ENCODE data around the gene ACAN.

Gene ACAN

DNA sequence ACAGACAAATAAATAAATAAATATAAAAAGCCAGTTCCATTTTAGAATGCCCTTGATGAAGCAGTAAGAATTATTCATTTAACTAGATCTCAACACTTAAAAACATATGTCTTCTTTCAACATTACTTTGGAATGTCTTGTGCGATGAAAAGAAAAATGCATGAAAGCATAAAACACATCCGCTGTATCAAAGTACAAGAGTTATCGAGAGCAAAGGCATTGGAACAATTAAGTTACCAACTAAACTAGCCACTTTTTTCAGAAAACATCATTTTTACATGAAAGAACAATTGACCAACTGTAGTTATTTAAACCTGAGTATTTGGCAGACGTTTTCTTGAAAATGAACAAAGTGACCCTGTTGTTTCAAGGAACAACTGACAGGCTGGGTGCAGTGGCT, 27.5 kb upstream of the ACAN start:
- Histone ChIP-seq H3K36me3 (ENCODE audit: control insufficient read depth in 4 of 4, insufficient read depth in 4 of 4, low read length in 3 of 4) (no peaks in the 10 kb centered on the region), H3K27ac (ENCODE audit: insufficient read depth in 1 of 2, low read depth in 1 of 2, low read length in 2 of 2, poor library complexity in 1 of 2, severe bottlenecking in 2 of 2) (no peak overlapping the region), H3K4me1 (ENCODE audit: control extremely low read depth in 1 of 4, control insufficient read depth in 4 of 4, insufficient read depth in 4 of 4, low read length in 3 of 4) (no peaks in the 10 kb centered on the region), H3K9me3 (ENCODE audit: control extremely low read depth in 1 of 5, control insufficient read depth in 4 of 5, insufficient read depth in 2 of 5, low read depth in 1 of 5, low read length in 4 of 5) (peaks cover 0 to 18% (median 15%) of the 10 kb centered on the region in 5 experiments), H3K27me3 (replicated peaks in 2 of 5; ENCODE audit: control insufficient read depth in 4 of 5, insufficient read depth in 5 of 5, low read length in 4 of 5) (peaks cover 0 to 11% (median 0%) of the 10 kb centered on the region in 5 experiments), H3K4me3 (ENCODE audit: control insufficient read depth in 1 of 7, extremely low read depth in 1 of 7, insufficient read depth in 4 of 7, low read depth in 2 of 7, low read length in 6 of 7) (no peak overlapping the region)
- WGBS (ENCODE audit: insufficient coverage), result 93% methylated on average over 2 of the region's 4 CpGs
- DNase-seq, result no peak
- CTCF ChIA-PET, result interaction anchor here (0.9 kb wide), 1 partner anchor 13 kb away, joined by 5 read pairs; no protein-coding TSS in a partner anchor
- POLR2A ChIA-PET, result no interaction called here

- ChIA-PET POLR2A (no interaction called here), CTCF (no interaction called here)
- Histone ChIP-seq H3K27ac (ENCODE audit: insufficient read depth in 1 of 2, low read depth in 1 of 2, low read length in 2 of 2, poor library complexity in 1 of 2, severe bottlenecking in 2 of 2) (no peak overlapping the region), H3K4me1 (ENCODE audit: control extremely low read depth in 1 of 4, control insufficient read depth in 4 of 4, insufficient read depth in 4 of 4, low read length in 3 of 4) (no peaks in the 10 kb centered on the region), H3K36me3 (ENCODE audit: control insufficient read depth in 4 of 4, insufficient read depth in 4 of 4, low read length in 3 of 4) (no peaks in the 10 kb centered on the region), H3K9me3 (ENCODE audit: control extremely low read depth in 1 of 5, control insufficient read depth in 4 of 5, insufficient read depth in 2 of 5, low read depth in 1 of 5, low read length in 4 of 5) (peaks cover 0 to 14% (median 10%) of the 10 kb centered on the region in 5 experiments), H3K27me3 (replicated peaks in 2 of 5; ENCODE audit: control insufficient read depth in 4 of 5, insufficient read depth in 5 of 5, low read length in 4 of 5) (peaks cover 0 to 4% (median 0%) of the 10 kb centered on the region in 5 experiments), H3K4me3 (ENCODE audit: control insufficient read depth in 1 of 7, extremely low read depth in 1 of 7, insufficient read depth in 4 of 7, low read depth in 2 of 7, low read length in 6 of 7) (no peak overlapping the region)
- 84% methylated on average over 3 of the region's 3 CpGs for WGBS (ENCODE audit: insufficient coverage)
- no peak for DNase-seq
These were observed 26.6 kb upstream of the ACAN start for GRCh38 chr15:88776646-88777045.

DNA sequence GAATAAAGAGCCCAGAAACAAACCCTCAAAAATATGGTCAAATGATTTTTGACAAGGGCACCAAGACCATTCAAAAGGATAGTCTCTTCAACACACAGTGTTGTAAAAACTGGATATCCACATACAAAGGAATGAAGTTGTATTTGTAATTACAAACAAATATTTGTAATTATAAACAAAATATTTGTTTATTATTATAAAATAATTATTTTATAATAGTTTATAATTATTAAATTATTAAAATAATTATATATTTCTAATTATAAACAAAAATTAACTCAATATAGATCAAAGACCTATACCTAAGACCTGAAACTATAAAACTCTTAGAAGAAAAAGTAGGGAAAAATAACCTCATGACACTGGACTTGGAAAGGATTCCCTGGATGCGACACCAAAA, 23.3 kb upstream of the ACAN start:
- CTCF ChIA-PET, result no interaction called here

DNA sequence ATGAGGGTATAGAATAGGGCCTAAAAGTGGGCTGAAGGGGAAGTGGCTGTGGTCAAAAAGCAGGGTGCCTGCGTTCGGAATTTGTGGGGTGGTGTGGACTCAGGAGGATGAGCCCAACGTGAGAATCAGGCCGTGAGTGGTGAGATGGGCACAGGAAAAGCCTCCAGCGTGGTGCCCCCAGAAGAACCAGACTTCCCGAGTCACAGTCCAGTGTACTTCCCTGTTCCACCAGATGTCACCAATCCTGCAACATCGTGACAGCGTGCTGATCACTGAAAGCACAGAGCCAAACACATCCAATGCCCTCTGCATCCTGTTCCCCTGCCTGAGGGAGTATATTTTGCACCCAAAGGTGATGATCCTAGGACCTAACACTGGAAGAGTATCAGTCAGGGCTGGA, 20.8 kb upstream of the ACAN start:
- Histone ChIP-seq H3K27ac (ENCODE audit: insufficient read depth in 1 of 2, low read depth in 1 of 2, low read length in 2 of 2, poor library complexity in 1 of 2, severe bottlenecking in 2 of 2) (no peak overlapping the region), H3K36me3 (ENCODE audit: control insufficient read depth in 4 of 4, insufficient read depth in 4 of 4, low read length in 3 of 4) (no peaks in the 10 kb centered on the region), H3K4me1 (ENCODE audit: control extremely low read depth in 1 of 4, control insufficient read depth in 4 of 4, insufficient read depth in 4 of 4, low read length in 3 of 4) (no peaks in the 10 kb centered on the region), H3K27me3 (replicated peaks in 2 of 5; ENCODE audit: control insufficient read depth in 4 of 5, insufficient read depth in 5 of 5, low read length in 4 of 5) (peaks cover 0 to 17% (median 6%) of the 10 kb centered on the region in 5 experiments), H3K9me3 (ENCODE audit: control extremely low read depth in 1 of 5, control insufficient read depth in 4 of 5, insufficient read depth in 2 of 5, low read depth in 1 of 5, low read length in 4 of 5) (no peaks in the 10 kb centered on the region), H3K4me3 (ENCODE audit: control insufficient read depth in 1 of 7, extremely low read depth in 1 of 7, insufficient read depth in 4 of 7, low read depth in 2 of 7, low read length in 6 of 7) (no peak overlapping the region)
- WGBS (ENCODE audit: insufficient coverage), result 56% methylated on average over 8 of the region's 8 CpGs
- POLR2A ChIA-PET, result no interaction called here
- CTCF ChIA-PET, result interaction anchor here (2.0 kb wide), 1 partner anchor 12 kb away, joined by 4 read pairs; no protein-coding TSS in a partner anchor
- no peak for DNase-seq

More for the DNA sequence above, 23.3 kb upstream of the ACAN start:
- WGBS (ENCODE audit: insufficient coverage), result no CpG with 5 or more reads among the region's 1 CpG
- Histone ChIP-seq H3K4me3 (ENCODE audit: control insufficient read depth in 1 of 7, extremely low read depth in 1 of 7, insufficient read depth in 4 of 7, low read depth in 2 of 7, low read length in 6 of 7) (no peak overlapping the region), H3K27me3 (replicated peaks in 2 of 5; ENCODE audit: control insufficient read depth in 4 of 5, insufficient read depth in 5 of 5, low read length in 4 of 5) (peaks cover 0 to 16% (median 5%) of the 10 kb centered on the region in 5 experiments), H3K9me3 (ENCODE audit: control extremely low read depth in 1 of 5, control insufficient read depth in 4 of 5, insufficient read depth in 2 of 5, low read depth in 1 of 5, low read length in 4 of 5) (peaks cover 0 to 12% (median 10%) of the 10 kb centered on the region in 5 experiments), H3K36me3 (ENCODE audit: control insufficient read depth in 4 of 4, insufficient read depth in 4 of 4, low read length in 3 of 4) (no peaks in the 10 kb centered on the region), H3K27ac (ENCODE audit: insufficient read depth in 1 of 2, low read depth in 1 of 2, low read length in 2 of 2, poor library complexity in 1 of 2, severe bottlenecking in 2 of 2) (no peak overlapping the region), H3K4me1 (ENCODE audit: control extremely low read depth in 1 of 4, control insufficient read depth in 4 of 4, insufficient read depth in 4 of 4, low read length in 3 of 4) (no peaks in the 10 kb centered on the region)
- DNase-seq, result no peak
- POLR2A ChIA-PET, result no interaction called here

GRCh38 chr15:88785217-88785616, 18.0 kb upstream of the ACAN start:
- Histone ChIP-seq H3K9me3 (ENCODE audit: control extremely low read depth in 1 of 5, control insufficient read depth in 4 of 5, insufficient read depth in 2 of 5, low read depth in 1 of 5, low read length in 4 of 5) (peaks cover 0 to 2% (median 0%) of the 10 kb centered on the region in 5 experiments), H3K4me3 (ENCODE audit: control insufficient read depth in 1 of 7, extremely low read depth in 1 of 7, insufficient read depth in 4 of 7, low read depth in 2 of 7, low read length in 6 of 7) (no peak overlapping the region), H3K27ac (ENCODE audit: insufficient read depth in 1 of 2, low read depth in 1 of 2, low read length in 2 of 2, poor library complexity in 1 of 2, severe bottlenecking in 2 of 2) (no peak overlapping the region), H3K36me3 (ENCODE audit: control insufficient read depth in 4 of 4, insufficient read depth in 4 of 4, low read length in 3 of 4) (no peaks in the 10 kb centered on the region), H3K27me3 (replicated peaks in 2 of 5; ENCODE audit: control insufficient read depth in 4 of 5, insufficient read depth in 5 of 5, low read length in 4 of 5) (peaks cover 0 to 17% (median 10%) of the 10 kb centered on the region in 5 experiments), H3K4me1 (ENCODE audit: control extremely low read depth in 1 of 4, control insufficient read depth in 4 of 4, insufficient read depth in 4 of 4, low read length in 3 of 4) (no peaks in the 10 kb centered on the region)
- CTCF ChIA-PET, result no interaction called here
- 75% methylated on average over 2 of the region's 2 CpGs for WGBS (ENCODE audit: insufficient coverage)
- POLR2A ChIA-PET, result no interaction called here
- no peak for DNase-seq

- CTCF ChIA-PET, result no interaction called here
These were observed 15.2 kb upstream of the ACAN start for GRCh38 chr15:88788036-88788435.

GRCh38 chr15:88788816-88789215, 14.4 kb upstream of the ACAN start:
- H3K9me3 ChIP-seq (ENCODE audit: control extremely low read depth in 1 of 5, control insufficient read depth in 4 of 5, insufficient read depth in 2 of 5, low read depth in 1 of 5, low read length in 4 of 5), result peaks cover 0 to 2% (median 0%) of the 10 kb centered on the region in 5 experiments
- H3K4me3 ChIP-seq (ENCODE audit: control insufficient read depth in 1 of 7, extremely low read depth in 1 of 7, insufficient read depth in 4 of 7, low read depth in 2 of 7, low read length in 6 of 7), result no peak overlapping the region
- peaks cover 0 to 2% (median 0%) of the 10 kb centered on the region in 4 experiments for H3K4me1 ChIP-seq (ENCODE audit: control extremely low read depth in 1 of 4, control insufficient read depth in 4 of 4, insufficient read depth in 4 of 4, low read length in 3 of 4)
- peaks cover 6 to 29% (median 20%) of the 10 kb centered on the region in 5 experiments for H3K27me3 ChIP-seq (replicated peaks in 2 of 5; ENCODE audit: control insufficient read depth in 4 of 5, insufficient read depth in 5 of 5, low read length in 4 of 5)
- POLR2A ChIA-PET, result no interaction called here
- H3K27ac ChIP-seq (ENCODE audit: insufficient read depth in 1 of 2, low read depth in 1 of 2, low read length in 2 of 2, poor library complexity in 1 of 2, severe bottlenecking in 2 of 2), result no peak overlapping the region
- DNase-seq, result no peak
- H3K36me3 ChIP-seq (ENCODE audit: control insufficient read depth in 4 of 4, insufficient read depth in 4 of 4, low read length in 3 of 4), result no peaks in the 10 kb centered on the region
- CTCF ChIA-PET, result interaction anchor here (0.9 kb wide), 1 partner anchor 415 kb away, joined by 3 read pairs; no protein-coding TSS in a partner anchor

More at GRCh38 chr15:88788036-88788435, 15.2 kb upstream of the ACAN start:
- H3K4me3 ChIP-seq (ENCODE audit: control insufficient read depth in 1 of 7, extremely low read depth in 1 of 7, insufficient read depth in 4 of 7, low read depth in 2 of 7, low read length in 6 of 7), result no peak overlapping the region
- peaks cover 0 to 2% (median 0%) of the 10 kb centered on the region in 5 experiments for H3K9me3 ChIP-seq (ENCODE audit: control extremely low read depth in 1 of 5, control insufficient read depth in 4 of 5, insufficient read depth in 2 of 5, low read depth in 1 of 5, low read length in 4 of 5)
- POLR2A ChIA-PET, result no interaction called here
- WGBS (ENCODE audit: insufficient coverage), result 93% methylated on average over 3 of the region's 3 CpGs
- DNase-seq, result no peak
- peaks cover 0 to 2% (median 0%) of the 10 kb centered on the region in 4 experiments for H3K4me1 ChIP-seq (ENCODE audit: control extremely low read depth in 1 of 4, control insufficient read depth in 4 of 4, insufficient read depth in 4 of 4, low read length in 3 of 4)
- H3K27ac ChIP-seq (ENCODE audit: insufficient read depth in 1 of 2, low read depth in 1 of 2, low read length in 2 of 2, poor library complexity in 1 of 2, severe bottlenecking in 2 of 2), result no peak overlapping the region
- H3K36me3 ChIP-seq (ENCODE audit: control insufficient read depth in 4 of 4, insufficient read depth in 4 of 4, low read length in 3 of 4), result no peaks in the 10 kb centered on the region
- H3K27me3 ChIP-seq (replicated peaks in 2 of 5; ENCODE audit: control insufficient read depth in 4 of 5, insufficient read depth in 5 of 5, low read length in 4 of 5), result peaks cover 2 to 24% (median 13%) of the 10 kb centered on the region in 5 experiments

Data from common myeloid progenitor, CD34-positive (primary cell).